WI38 (cell line): ENCODE measurements around the gene GABPB1.

Experiments
- H3K4me3 ChIP-seq: 2 replicates; pipeline ENCODE4 v1.5.1; 2011; ENCODE audit warnings: low read depth, mild to moderate bottlenecking, control low read depth, low read length
- TF ChIP-seq, protein P1 (sequence below): IDR thresholded peaks from 2 replicates; pipeline ENCODE4 v1.5.1; 2012; ENCODE audit warnings: low read depth, mild to moderate bottlenecking, control low read depth, low read length

The GABPB1 gene

GRCh38 chr15:50232791-50233190 is 122.2 kb downstream of the GABPB1 start:
- no peak overlapping the region for H3K4me3 ChIP-seq
- TF ChIP-seq, protein P1, sequence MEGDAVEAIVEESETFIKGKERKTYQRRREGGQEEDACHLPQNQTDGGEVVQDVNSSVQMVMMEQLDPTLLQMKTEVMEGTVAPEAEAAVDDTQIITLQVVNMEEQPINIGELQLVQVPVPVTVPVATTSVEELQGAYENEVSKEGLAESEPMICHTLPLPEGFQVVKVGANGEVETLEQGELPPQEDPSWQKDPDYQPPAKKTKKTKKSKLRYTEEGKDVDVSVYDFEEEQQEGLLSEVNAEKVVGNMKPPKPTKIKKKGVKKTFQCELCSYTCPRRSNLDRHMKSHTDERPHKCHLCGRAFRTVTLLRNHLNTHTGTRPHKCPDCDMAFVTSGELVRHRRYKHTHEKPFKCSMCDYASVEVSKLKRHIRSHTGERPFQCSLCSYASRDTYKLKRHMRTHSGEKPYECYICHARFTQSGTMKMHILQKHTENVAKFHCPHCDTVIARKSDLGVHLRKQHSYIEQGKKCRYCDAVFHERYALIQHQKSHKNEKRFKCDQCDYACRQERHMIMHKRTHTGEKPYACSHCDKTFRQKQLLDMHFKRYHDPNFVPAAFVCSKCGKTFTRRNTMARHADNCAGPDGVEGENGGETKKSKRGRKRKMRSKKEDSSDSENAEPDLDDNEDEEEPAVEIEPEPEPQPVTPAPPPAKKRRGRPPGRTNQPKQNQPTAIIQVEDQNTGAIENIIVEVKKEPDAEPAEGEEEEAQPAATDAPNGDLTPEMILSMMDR = no peak

DNA sequence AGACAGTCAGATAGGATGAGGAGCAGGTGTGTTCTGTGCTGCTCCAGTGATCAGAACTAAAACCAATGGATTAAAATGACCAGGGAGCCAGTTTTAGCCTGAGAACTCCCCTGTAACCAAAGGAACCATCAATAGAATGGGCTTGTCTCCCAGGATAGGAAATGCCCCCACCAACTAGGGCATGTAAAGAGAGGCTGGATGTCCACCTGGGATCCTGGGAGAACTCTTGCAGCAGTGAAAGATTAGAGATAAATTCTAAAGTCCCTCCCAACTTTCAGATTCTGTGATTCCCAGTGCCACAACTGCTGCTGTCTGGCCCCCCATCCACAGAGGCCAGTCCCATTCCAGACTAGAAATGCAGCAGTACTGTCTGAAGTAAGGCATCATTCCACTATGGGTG is 123.2 kb downstream of the GABPB1 start:
- TF ChIP-seq, protein P1 = no peak
- H3K4me3 ChIP-seq = no peak overlapping the region

DNA sequence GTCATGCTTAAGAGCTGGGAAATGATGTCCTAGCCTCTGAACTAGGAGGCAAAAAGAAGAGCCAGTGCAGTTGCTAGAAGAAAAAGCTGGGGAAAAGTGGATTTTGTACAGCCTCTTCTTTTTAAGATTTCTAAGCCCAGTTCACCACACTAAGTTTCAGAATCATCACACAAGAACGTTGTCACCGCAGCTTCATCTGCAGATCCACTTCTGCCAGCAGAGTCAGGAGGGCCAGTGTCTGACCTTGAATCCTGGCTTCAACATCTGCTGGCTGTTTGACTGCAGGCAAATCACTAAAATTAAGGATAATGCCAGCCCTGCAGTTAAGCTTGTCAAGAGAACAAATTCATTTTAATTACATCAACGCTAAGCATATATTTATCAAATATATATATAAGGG is 125.7 kb downstream of the GABPB1 start:
- TF ChIP-seq, protein P1 = no peak

GRCh38 chr15:50228866-50229265 is 126.1 kb downstream of the GABPB1 start:
- no peak overlapping the region for H3K4me3 ChIP-seq
- TF ChIP-seq, protein P1 = no peak

More for the DNA sequence above, 125.7 kb downstream of the GABPB1 start:
- H3K4me3 ChIP-seq = no peak overlapping the region

DNA sequence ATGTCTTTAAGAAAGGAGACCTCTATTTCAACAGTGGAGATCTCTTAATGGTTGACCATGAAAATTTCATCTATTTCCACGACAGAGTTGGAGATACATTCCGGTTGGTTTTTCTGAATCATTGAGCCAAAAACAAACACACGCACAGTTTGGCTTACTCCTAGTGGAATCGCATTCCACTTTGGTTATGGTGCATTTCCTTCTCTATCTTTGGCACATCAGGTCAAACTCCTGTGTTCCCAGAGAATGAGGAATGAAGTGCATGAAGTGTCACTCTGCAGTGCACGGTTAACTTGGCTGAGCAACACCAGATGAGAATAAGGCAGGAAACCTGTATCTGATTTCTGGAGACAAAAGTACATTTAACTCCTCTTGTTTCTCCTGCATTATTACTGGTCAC is 127.9 kb downstream of the GABPB1 start:
- TF ChIP-seq, protein P1 = no peak
- H3K4me3 ChIP-seq = no peak overlapping the region

GRCh38 chr15:50225938-50226337 is 129.1 kb downstream of the GABPB1 start:
- TF ChIP-seq, protein P1 = no peak
- H3K4me3 ChIP-seq = no peak overlapping the region
